Hematopoietic multipotent progenitor cell treated with erythropoietin and hydrocortisone succinate and interleukin-3 and kit ligand, for 4 days (in vitro differentiated cells): ENCODE data around the gene SGF29.
"Not testable (repeated sequence)": the region's sequence is repeated elsewhere in the genome, so short reads cannot be mapped to it uniquely, and the experiment has no call there.

Experiments used
- DNase-seq: peaks from one replicate; pipeline ENCODE4 v3.0.0-alpha.2; 2015

SGF29 gene

GRCh38 chr16:28615486-28616223 is 61.9 kb downstream of the SGF29 start:
- peak; percentile 51 for DNase-seq

GRCh38 chr16:28616224-28616577 is 62.5 kb downstream of the SGF29 start:
- not testable (repeated sequence) for DNase-seq

DNA sequence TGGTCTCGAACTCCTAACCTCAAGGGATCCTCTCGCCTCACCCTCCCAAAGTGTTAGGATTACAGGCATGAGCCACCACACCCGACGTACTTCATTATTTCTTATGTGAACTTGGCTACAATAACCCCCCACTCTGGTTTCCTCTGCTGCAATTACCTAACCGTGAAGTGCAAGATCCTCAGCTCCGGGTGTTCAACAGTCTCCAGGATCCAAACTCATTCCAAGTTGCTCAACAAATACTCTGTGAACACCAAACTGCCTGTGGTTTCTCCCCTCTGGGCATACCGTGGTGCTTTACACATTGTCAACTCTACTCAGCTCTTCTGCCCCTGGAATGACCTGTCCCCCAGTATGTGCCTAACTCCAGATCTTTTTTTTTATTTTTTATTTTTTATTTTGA is 62.9 kb downstream of the SGF29 start:
- no peak for DNase-seq

- peak; percentile 26 for DNase-seq
Observed at GRCh38 chr16:28617874-28618273, 64.2 kb downstream of the SGF29 start.

- not testable (repeated sequence) for DNase-seq
Observed at GRCh38 chr16:28620316-28620715, 66.6 kb downstream of the SGF29 start.

DNA sequence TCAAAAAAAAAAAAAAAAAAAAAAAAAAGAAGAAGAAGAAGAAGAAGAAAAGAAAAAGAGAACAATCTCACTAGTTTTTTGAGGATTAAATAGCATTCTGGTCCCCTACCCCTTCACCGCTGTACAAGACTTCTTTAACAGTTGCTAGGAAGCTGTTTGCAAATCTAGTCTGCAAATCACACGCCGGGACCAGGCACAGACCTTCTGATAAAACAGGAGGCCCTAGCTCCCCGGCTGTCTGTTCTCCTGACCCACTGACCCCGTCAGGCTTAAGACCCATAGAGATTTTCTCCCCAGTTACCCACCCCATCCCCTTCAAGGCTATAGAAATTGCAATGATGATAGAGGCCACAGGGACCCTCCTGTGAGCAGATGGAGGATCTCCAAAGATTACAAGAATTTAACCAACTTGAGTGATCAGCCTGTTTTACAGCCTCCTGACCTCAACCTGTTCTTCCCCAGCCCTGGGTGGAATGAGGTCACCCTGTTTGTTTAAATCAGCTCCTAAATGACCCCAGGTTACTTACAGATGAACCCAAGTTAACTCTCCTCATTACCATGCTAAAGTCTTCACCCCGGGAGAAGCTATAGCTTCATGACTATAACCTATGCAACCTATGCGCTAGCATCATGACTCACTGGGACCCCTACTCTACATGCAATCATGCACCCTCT is 67.9 kb downstream of the SGF29 start:
- DNase-seq, result no peak

DNA sequence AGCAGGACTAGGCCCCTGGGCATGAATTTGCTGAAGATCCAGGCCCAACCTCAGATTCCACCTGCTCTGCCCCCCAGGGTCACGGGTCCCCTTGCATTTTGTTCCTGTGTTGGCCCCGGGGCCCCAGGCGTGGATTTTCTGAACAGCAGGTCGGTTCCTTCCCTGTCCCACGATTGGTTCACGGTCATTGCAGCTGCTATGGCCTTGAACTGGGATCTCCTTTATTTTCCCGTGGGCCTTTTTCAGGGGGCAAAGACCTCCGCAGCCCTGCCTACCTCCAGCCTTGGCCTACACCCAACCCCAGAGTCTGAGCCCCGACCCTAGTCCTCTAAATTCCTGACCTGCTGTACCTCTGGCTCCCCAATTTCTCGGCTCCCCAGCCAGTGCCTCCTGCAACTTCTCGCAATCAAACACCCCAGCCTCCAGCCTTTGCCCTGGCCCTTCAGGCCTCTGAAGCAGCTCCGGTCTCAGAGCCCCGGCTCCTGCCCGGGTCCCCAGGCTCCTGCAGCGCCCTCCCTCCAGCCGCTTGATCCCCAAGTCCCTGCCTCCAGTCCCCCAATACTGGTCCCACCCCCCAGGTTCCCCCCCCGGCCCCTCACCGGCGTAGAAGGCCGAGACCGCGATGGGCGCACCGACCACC is 68.9 kb downstream of the SGF29 start:
- DNase-seq, result peak; percentile 45

DNA sequence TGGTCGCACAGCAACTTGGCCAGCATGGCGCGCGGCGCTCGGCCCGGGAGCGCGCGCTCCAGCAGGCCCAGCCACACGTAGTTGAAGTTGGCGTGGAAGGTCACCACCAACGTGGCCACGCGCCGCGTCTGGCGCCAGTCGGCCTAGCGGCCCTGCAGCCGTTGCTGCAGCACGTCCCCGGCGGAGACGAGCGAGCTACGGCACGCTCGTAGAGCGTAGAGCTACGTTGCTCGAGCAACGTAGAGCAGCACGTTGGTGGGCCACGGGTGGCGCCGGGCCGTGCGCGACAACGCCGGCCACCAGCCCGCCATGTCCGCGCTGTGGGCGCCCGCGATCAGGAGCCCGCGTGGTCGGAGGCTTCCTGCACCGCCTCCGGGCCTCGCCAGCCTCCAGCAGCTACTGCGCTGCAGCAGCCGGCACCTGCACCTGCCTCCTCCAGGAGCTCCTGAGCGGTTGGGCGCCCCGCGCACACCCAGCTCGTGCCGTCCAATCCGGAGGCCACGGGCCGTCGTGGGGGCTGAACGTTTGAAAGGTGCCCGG is 69.5 kb downstream of the SGF29 start:
- DNase-seq, result peak; percentile 87

DNA sequence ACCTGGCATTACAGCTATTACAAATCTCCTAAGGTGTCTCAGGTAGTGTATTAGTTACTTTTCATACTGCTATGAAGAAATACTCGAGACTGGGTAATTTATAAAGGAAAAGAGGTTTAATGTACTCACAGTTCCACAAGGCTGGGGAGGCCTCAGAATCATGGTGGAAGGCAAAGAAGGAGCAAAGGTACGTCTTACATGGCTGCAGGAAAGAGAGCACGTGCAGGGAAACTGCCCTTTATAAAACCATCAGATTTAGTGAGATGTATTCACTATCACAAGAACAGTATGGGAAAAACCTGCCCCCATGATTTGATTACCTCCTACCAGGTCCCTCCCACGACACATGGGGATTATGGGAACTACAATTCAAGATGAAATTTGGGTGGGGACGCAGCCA is 77.2 kb downstream of the SGF29 start:
- not testable (repeated sequence) for DNase-seq

DNA sequence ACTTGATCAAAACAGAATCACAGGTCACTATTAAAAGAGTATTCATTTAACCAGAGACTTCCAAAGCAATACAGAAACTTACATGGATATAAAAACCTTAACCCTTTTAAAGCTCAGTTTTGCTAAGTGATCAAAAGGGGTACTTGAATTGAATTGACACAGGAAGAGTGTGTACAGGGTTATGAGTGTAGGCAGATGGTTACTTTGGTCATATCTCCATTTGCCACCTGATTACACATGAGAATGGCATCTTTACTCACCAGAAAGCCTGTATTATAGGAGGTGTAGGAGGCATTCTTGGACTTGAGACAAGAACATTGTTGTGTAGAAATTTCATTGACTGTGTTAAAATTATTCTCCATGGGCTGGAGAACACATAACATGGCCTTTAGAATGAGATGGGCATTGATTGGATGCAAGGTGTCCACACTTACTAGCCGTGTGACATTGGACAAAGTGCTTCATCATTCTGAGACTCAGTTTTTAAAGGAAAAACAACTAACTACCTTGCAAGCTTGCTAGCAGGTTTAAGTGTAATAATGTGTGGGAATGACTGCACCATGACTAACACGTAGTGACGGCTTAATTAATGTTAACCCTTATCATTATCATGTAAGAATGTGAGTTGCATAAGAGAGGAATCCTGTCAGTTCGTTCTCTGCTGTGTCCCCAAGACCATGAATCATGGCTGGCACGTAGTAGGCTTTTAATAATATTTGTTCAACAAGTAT is 82.5 kb downstream of the SGF29 start:
- not testable (repeated sequence) for DNase-seq

- not testable (repeated sequence) for DNase-seq
Observed at GRCh38 chr16:28637765-28638164, 84.0 kb downstream of the SGF29 start, which contains the start of gene NPIPB8. TSS of gene NPIPB8 (plus strand) at chr16:28638065. CDS start at chr16:28638361, 296 bp downstream.

DNA sequence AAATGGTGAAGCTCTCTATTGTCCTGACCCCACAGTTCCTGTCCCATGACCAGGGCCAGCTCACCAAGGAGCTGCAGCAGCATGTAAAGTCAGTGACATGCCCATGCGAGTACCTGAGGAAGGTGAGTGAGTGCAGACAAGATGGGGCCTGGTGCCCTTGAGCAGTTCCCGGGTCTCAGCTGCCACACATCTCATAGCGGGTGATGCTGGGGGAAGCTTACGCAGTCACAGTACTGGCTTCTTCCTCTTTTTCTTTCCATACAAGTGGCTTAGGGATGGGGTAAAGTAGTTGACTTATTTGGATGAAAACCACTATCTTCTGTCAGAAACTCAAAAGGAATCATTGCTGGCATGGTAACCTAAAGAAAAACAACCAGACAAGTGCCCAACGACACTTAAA is 84.6 kb downstream of the SGF29 start:
- DNase-seq, result not testable (repeated sequence)

GRCh38 chr16:28639959-28640358 is 86.2 kb downstream of the SGF29 start:
- DNase-seq, result not testable (repeated sequence)
